Small intestine (tissue), 7 donors: ENCODE data around the gene ZNG1F. TPM values are rescaled to one million over a fixed set of nuclear protein-coding genes. Genes with fewer than 3 reads are reported as not detected.
"Not testable (repeated sequence)": the region's sequence is repeated elsewhere in the genome, so short reads cannot be mapped to it uniquely, and the experiment has no call there.

Experiments
- DNase-seq, 2 donors: peaks; one replicate each; pipeline versions ENCODE4 v3.0.0 to v3.0.0-alpha.2; 2013
- FAIRE-seq: peaks from 2 replicates; lab custom pipeline; 2012; peaks lifted over from hg19 to GRCh38; lab: Jason Lieb, UNC
- H3K27ac ChIP-seq, 3 donors: one replicate each; pipeline ENCODE4 v1.5.1; 2013; ENCODE audit warnings: low read length in 2 of 3, mild to moderate bottlenecking in 2 of 3, control low read depth in 1 of 3, inconsistent platforms in 1 of 3, low read depth in 1 of 3, moderate library complexity in 1 of 3
- H3K27me3 ChIP-seq, 3 donors: one replicate each; pipeline ENCODE4 v1.6.1; 2013; ENCODE audit warnings: low read length in 3 of 3, inconsistent platforms in 1 of 3; ENCODE audit not compliant: control insufficient read depth in 3 of 3, insufficient read depth in 3 of 3
- H3K36me3 ChIP-seq, 3 donors: one replicate each; pipeline ENCODE4 v1.6.1; 2013; ENCODE audit warnings: low read length in 3 of 3, inconsistent platforms in 1 of 3, low read depth in 1 of 3, mild to moderate bottlenecking in 1 of 3, moderate library complexity in 1 of 3; ENCODE audit not compliant: control insufficient read depth in 3 of 3, insufficient read depth in 2 of 3
- H3K4me1 ChIP-seq, 3 donors: one replicate each; pipeline ENCODE4 v1.6.1; 2013; ENCODE audit warnings: low read length in 2 of 3, inconsistent platforms in 1 of 3, low read depth in 1 of 3, mild to moderate bottlenecking in 1 of 3, moderate library complexity in 1 of 3; ENCODE audit not compliant: control insufficient read depth in 3 of 3, insufficient read depth in 2 of 3
- H3K4me3 ChIP-seq, 3 donors: one replicate each; pipeline ENCODE4 v1.5.1; 2013; ENCODE audit warnings: low read length in 3 of 3, control low read depth in 1 of 3, inconsistent platforms in 1 of 3, low read depth in 1 of 3, mild to moderate bottlenecking in 1 of 3, moderate library complexity in 1 of 3
- H3K9me3 ChIP-seq, 2 donors: one replicate each; pipeline ENCODE4 v1.6.1; 2013; ENCODE audit warnings: low read depth in 1 of 2, low read length in 1 of 2; ENCODE audit not compliant: control insufficient read depth in 2 of 2, insufficient read depth in 1 of 2
- WGBS, 3 donors: extraction: QIAGEN DNeasy Blood & Tissue Kit; methylation state at CpG; one replicate each; pipeline ENCODE4 v1.1.7; 2013; 5-methylcytosine and 5-hydroxymethylcytosine counted together
- polyA plus RNA-seq, 4 donors: library from polyadenylated mRNA; stranded (reverse) in 3 of 4; unstranded in 1 of 4; fragments of 200-250 nt in 3 of 4; fragments of 120-200 nt in 1 of 4; gene quantifications; one replicate each; pipeline versions ENCODE4 v1.2.1 to v1.2.3, GENCODE V29; 2013
- donor health status: healthy with polysubstance abuse.
- donor health status: control.
- donor health status: control.
- donor health status: Bipolar disorder and iron deficiency.
- donor health status: healthy.

ZNG1F gene
- polyA plus RNA-seq, 4 donors: 12.3 to 42.0 (median 25.6) TPM

DNA sequence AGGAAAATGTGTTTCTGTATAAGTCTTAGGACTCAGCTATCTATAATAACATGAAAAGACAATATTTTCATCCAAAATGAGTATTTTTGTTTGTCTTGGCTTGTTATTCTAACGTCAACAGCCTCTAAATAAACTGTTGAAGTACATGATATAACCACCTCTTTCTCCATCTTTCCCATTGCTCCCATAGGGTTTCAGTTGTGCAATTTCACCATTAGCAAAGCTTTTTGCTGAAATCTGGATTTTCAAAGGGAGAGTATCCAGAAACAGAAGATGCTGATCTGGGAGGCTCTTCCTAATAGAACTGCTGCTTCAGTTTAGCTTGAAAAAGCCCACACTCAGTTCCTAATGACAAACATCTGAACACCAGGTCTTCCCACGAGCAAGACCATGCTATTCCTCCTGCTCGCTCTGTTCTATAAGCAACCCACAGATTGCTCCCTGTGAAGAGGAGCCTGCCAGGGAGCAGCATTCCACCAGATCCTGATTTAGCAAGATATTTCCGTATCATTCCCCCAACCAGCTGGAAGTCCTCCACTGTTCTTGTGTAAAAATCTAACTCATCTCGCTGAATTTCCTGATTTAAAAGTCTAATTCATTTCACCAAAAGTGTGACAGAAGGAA, 101.8 kb downstream of the ZNG1F start:
- H3K36me3 ChIP-seq, H3K9me3 ChIP-seq, DNase-seq, H3K27me3 ChIP-seq, FAIRE-seq, H3K27ac ChIP-seq, H3K4me1 ChIP-seq, H3K4me3 ChIP-seq: not testable (repeated sequence)
- WGBS, 3 donors: 58 to 69% (median 58%) methylated on average over 4 of the region's 5 CpGs

GRCh38 chr9:41086685-41087084, 102.4 kb downstream of the ZNG1F start:
- H3K27ac ChIP-seq, H3K9me3 ChIP-seq, H3K27me3 ChIP-seq, H3K4me3 ChIP-seq, H3K36me3 ChIP-seq, FAIRE-seq, DNase-seq, H3K4me1 ChIP-seq: not testable (repeated sequence)
- 64% methylated on average over 1 of the region's 1 CpG; no CpG with 5 or more reads in 2 of the 3 donors for WGBS, 3 donors

DNA sequence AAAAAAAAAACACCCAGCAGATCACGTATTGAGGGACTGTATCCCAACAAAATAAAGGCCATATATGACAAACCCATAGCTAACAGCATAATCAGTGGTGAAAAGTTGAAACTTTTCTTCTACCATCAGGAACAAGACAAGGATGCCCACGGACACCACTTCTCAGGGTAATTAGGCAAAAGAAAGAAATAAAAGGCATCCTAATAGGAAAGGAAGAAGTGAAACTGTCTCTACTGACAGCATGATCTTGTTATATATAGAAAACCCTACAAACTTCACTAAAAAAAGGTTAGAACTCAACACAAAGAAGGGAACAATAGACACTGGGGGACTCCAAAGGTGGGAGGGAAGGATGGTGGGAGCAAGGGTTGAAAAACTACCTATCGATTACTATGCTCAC, 102.9 kb downstream of the ZNG1F start:
- not testable (repeated sequence) for H3K9me3 ChIP-seq, H3K27ac ChIP-seq, H3K4me1 ChIP-seq, H3K27me3 ChIP-seq, FAIRE-seq, H3K4me3 ChIP-seq, DNase-seq, H3K36me3 ChIP-seq
- WGBS, 3 donors: 49 to 62% (median 56%) methylated on average over 3 of the region's 3 CpGs

- not testable (repeated sequence) for H3K27me3 ChIP-seq, H3K36me3 ChIP-seq, H3K4me3 ChIP-seq, FAIRE-seq, H3K9me3 ChIP-seq, H3K27ac ChIP-seq, H3K4me1 ChIP-seq, DNase-seq
- WGBS, 3 donors: 43 to 48% (median 45%) methylated on average over 4 of the region's 4 CpGs
These were observed 106.8 kb downstream of the ZNG1F start for GRCh38 chr9:41082358-41082757.

Other genes starting within 250 kb of the ZNG1F start
- gene FOXD4L6, start 60.6 kb downstream of the ZNG1F start, polyA plus RNA-seq: under 1 TPM in 2 of 4 donors, not detected in 2; 0.01 to 0.03 TPM